HepG2 (cell line): Measurements from ENCODE around the gene LAG3. TPM values are rescaled to one million over a fixed set of nuclear protein-coding genes. Genes with fewer than 3 reads are reported as not detected.

Source experiments
- ATF7 ChIP-seq, 2 experiments: fragments of 450-650 bp in 1 of 2; sonication (generic) in 1 of 2; formaldehyde crosslinking in 1 of 2; IDR thresholded peaks; 2 replicates each; pipeline versions ENCODE4 v1.4.0 to v1.6.1; 2016 to 2020; ENCODE audit warnings: antibody characterized with exemption in 1 of 2, mild to moderate bottlenecking in 1 of 2, missing genetic modification reagents in 1 of 2
- CHD2 ChIP-seq: IDR thresholded peaks from 2 replicates; pipeline ENCODE4 v1.6.1; 2011; ENCODE audit warnings: low read depth, low read length, improper control_type of control experiment
- DR1 ChIP-seq: sonication (generic); formaldehyde crosslinking; IDR thresholded peaks from 2 replicates; pipeline ENCODE4 v1.8.0; 2021; ENCODE audit warnings: mild to moderate bottlenecking, missing genetic modification reagents, inconsistent platforms
- HOMEZ ChIP-seq: IDR thresholded peaks from 2 replicates; pipeline ENCODE4 v1.6.1; 2016; ENCODE audit warnings: low read depth
- KDM5B ChIP-seq: sonication (generic); formaldehyde crosslinking; IDR thresholded peaks from 2 replicates; pipeline ENCODE4 v1.4.0; 2020; ENCODE audit warnings: missing genetic modification reagents, mild to moderate bottlenecking, borderline replicate concordance
- KDM6A ChIP-seq: IDR thresholded peaks from 2 replicates; pipeline ENCODE4 v1.6.1; 2016; ENCODE audit warnings: low read depth
- KLF9 ChIP-seq: IDR thresholded peaks from 2 replicates; pipeline ENCODE4 v1.6.1; 2016; ENCODE audit warnings: low read depth
- MLLT10 ChIP-seq: sonication (generic); formaldehyde crosslinking; IDR thresholded peaks from 2 replicates; pipeline ENCODE4 v1.4.0; 2020; ENCODE audit warnings: missing genetic modification reagents
- NFE2L2 ChIP-seq: fragments of 150-350 bp; IDR thresholded peaks from 2 replicates; pipeline ENCODE4 v1.6.1; 2014; ENCODE audit warnings: low read length
- PHF8 ChIP-seq: sonication (generic); formaldehyde crosslinking; IDR thresholded peaks from 2 replicates; pipeline ENCODE4 v1.5.0; 2020; ENCODE audit warnings: missing genetic modification reagents
- REPIN1 ChIP-seq: sonication (generic); formaldehyde crosslinking; IDR thresholded peaks from 2 replicates; pipeline ENCODE4 v1.8.0; 2022; ENCODE audit warnings: missing genetic modification reagents, low read depth, mild to moderate bottlenecking, borderline replicate concordance
- ZBTB34 ChIP-seq: sonication (generic); formaldehyde crosslinking; IDR thresholded peaks from 2 replicates; pipeline ENCODE4 v1.8.0; 2022; ENCODE audit warnings: mild to moderate bottlenecking, missing genetic modification reagents
- ZBTB7B ChIP-seq: sonication (generic); formaldehyde crosslinking; IDR thresholded peaks from 2 replicates; pipeline ENCODE4 v1.4.0; 2020; ENCODE audit warnings: missing genetic modification reagents
- ZFP36L1 ChIP-seq: sonication (generic); formaldehyde crosslinking; IDR thresholded peaks from 2 replicates; pipeline ENCODE4 v1.8.0; 2022; ENCODE audit warnings: mild to moderate bottlenecking, missing genetic modification reagents, moderate library complexity
- ZFX ChIP-seq: sonication (generic); formaldehyde crosslinking; IDR thresholded peaks from 2 replicates; pipeline ENCODE4 v1.4.0; 2020; ENCODE audit warnings: mild to moderate bottlenecking, low read depth, missing genetic modification reagents, moderate library complexity
- ZKSCAN5 ChIP-seq: sonication (generic); formaldehyde crosslinking; IDR thresholded peaks from 2 replicates; pipeline ENCODE4 v1.5.1; 2020; ENCODE audit warnings: mild to moderate bottlenecking, missing genetic modification reagents
- ZMYM4 ChIP-seq: sonication (generic); formaldehyde crosslinking; IDR thresholded peaks from 2 replicates; pipeline ENCODE4 v1.8.1; 2023; ENCODE audit warnings: mild to moderate bottlenecking, missing genetic modification reagents
- ZNF207 ChIP-seq: fragments of 450-650 bp; IDR thresholded peaks from 2 replicates; pipeline ENCODE4 v1.6.1; 2016; ENCODE audit warnings: antibody characterized with exemption, borderline replicate concordance
- ZNF230 ChIP-seq: sonication (generic); formaldehyde crosslinking; IDR thresholded peaks from 2 replicates; pipeline ENCODE4 v1.4.0; 2020; ENCODE audit warnings: mild to moderate bottlenecking, missing genetic modification reagents
- ZNF234 ChIP-seq: sonication (generic); formaldehyde crosslinking; conservative IDR thresholded peaks from 2 replicates; pipeline ENCODE4 v1.5.1; 2020; ENCODE audit warnings: mild to moderate bottlenecking, missing genetic modification reagents
- ZNF263 ChIP-seq: sonication (generic); formaldehyde crosslinking; IDR thresholded peaks from 2 replicates; pipeline ENCODE4 v1.4.0; 2020; ENCODE audit warnings: missing genetic modification reagents
- ZNF567 ChIP-seq: sonication (generic); formaldehyde crosslinking; IDR thresholded peaks from 2 replicates; pipeline ENCODE4 v1.8.1; 2023; ENCODE audit warnings: mild to moderate bottlenecking, missing genetic modification reagents, borderline replicate concordance
- ZNF678 ChIP-seq: sonication (generic); formaldehyde crosslinking; IDR thresholded peaks from 2 replicates; pipeline ENCODE4 v1.4.0; 2020; ENCODE audit warnings: mild to moderate bottlenecking, missing genetic modification reagents
- ZSCAN30 ChIP-seq: sonication (generic); formaldehyde crosslinking; IDR thresholded peaks from 2 replicates; pipeline ENCODE4 v1.5.0; 2020; ENCODE audit warnings: mild to moderate bottlenecking, missing genetic modification reagents
- polyA plus RNA-seq, 8 experiments: library from polyadenylated mRNA; depleted of rRNA in 3 of 8; stranded (reverse) in 7 of 8; unstranded in 1 of 8; fragments of >200 nt; fragmentation: Illumina TruSeq in 4 of 8; extraction: Trizol in 4 of 8; gene quantifications; 2 replicates each; pipeline versions ENCODE4 v1.2.1 to v1.2.3, GENCODE V29; 2011 to 2016; ENCODE audit warnings: low read depth in 4 of 8, missing spikeins in 1 of 8, mixed read lengths in 1 of 8; ENCODE audit not compliant: insufficient read depth in 1 of 8
- total RNA-seq, 5 experiments: library from RNA; depleted of rRNA; stranded (reverse); fragments of >200 nt; fragmentation: Illumina TruSeq; extraction: Trizol; gene quantifications; 2 replicates each; pipeline ENCODE4 v1.2.3, GENCODE V29; 2016; ENCODE audit warnings: low read depth in 1 of 5
- TF ChIP-seq, protein P1 (sequence below): sonication (generic); formaldehyde crosslinking; IDR thresholded peaks from 2 replicates; pipeline ENCODE4 v1.4.0; 2020; ENCODE audit warnings: missing genetic modification reagents, mild to moderate bottlenecking, borderline replicate concordance
- TF ChIP-seq, protein P2 (sequence below): IDR thresholded peaks from 2 replicates; pipeline ENCODE4 v1.6.1; 2018; ENCODE audit warnings: missing genetic modification reagents, mild to moderate bottlenecking, missing compliant biosample characterization

The LAG3 gene
- total and polyA plus RNA-seq, 2 of the 13 experiments (the other 11 are each of a cell fraction or from before 2014, with no cell fraction given): 0.11 to 0.26 TPM

- TF ChIP-seq ZNF234 (CRISPR knock-in tag) (0 out of 2 replicates have a peak, but pooled peaks have one; percentile 57), NFE2L2 (no peak), ATF7 (IDR thresholded peaks at IDR 0.05) (no peak), ATF7 (CRISPR knock-in tag; IDR thresholded peaks at IDR 0.05) (no peak), REPIN1 (CRISPR knock-in tag) (no peak), CHD2 (no peak), ZKSCAN5 (CRISPR knock-in tag) (no peak), KLF9 (CRISPR knock-in tag) (no peak), ZFP36L1 (CRISPR knock-in tag) (no peak), KDM6A (CRISPR knock-in tag) (no peak), ZSCAN30 (CRISPR knock-in tag) (no peak), DR1 (CRISPR knock-in tag) (peak; percentile 93), PHF8 (CRISPR knock-in tag) (no peak; the same call in 1 of the 2 replicates), ZBTB34 (no peak), ZNF678 (CRISPR knock-in tag) (no peak), ZNF567 (CRISPR knock-in tag) (no peak), ZNF263 (CRISPR knock-in tag) (peak; percentile 39; the same call in 1 of the 2 replicates), MLLT10 (CRISPR knock-in tag) (no peak), HOMEZ (no peak), ZNF207 (no peak), ZFX (no peak), ZBTB7B (CRISPR knock-in tag) (peak; percentile 63), KDM5B (CRISPR knock-in tag) (no peak), ZMYM4 (CRISPR knock-in tag) (no peak; the same call in 1 of the 2 replicates), ZNF230 (CRISPR knock-in tag) (no peak)
- TF ChIP-seq, protein P1, sequence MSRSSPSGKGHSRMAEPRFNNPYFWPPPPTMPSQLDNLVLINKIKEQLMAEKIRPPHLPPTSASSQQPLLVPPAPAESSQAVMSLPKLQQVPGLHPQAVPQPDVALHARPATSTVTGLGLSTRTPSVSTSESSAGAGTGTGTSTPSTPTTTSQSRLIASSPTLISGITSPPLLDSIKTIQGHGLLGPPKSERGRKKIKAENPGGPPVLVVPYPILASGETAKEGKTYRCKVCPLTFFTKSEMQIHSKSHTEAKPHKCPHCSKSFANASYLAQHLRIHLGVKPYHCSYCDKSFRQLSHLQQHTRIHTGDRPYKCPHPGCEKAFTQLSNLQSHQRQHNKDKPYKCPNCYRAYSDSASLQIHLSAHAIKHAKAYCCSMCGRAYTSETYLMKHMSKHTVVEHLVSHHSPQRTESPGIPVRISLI: no peak
- TF ChIP-seq, protein P2, sequence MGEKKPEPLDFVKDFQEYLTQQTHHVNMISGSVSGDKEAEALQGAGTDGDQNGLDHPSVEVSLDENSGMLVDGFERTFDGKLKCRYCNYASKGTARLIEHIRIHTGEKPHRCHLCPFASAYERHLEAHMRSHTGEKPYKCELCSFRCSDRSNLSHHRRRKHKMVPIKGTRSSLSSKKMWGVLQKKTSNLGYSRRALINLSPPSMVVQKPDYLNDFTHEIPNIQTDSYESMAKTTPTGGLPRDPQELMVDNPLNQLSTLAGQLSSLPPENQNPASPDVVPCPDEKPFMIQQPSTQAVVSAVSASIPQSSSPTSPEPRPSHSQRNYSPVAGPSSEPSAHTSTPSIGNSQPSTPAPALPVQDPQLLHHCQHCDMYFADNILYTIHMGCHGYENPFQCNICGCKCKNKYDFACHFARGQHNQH (CRISPR knock-in tag): no peak
These were observed 6.4 kb upstream of the LAG3 start, which contains the start of gene PTMS (continued) for GRCh38 chr12:6765634-6766581.
